ENCODE measurements around the gene EIF3A. TPM values are rescaled to one million over a fixed set of nuclear protein-coding genes. Genes with fewer than 3 reads are reported as not detected.

Gene EIF3A
- total and polyA plus RNA-seq, 4 donors = 27.5 to 88.9 (median 47.6) TPM

- no peak for DNase-seq (ENCODE audit: low spot score)
- 83% methylated on average over 7 of the region's 7 CpGs for WGBS
- no peak for TF ChIP-seq RAD21 (IDR thresholded peaks at IDR 0.05)
- no peak for TF ChIP-seq GABPA (IDR thresholded peaks at IDR 0.05 in 1 of 2, conservative IDR thresholded peaks at IDR 0.05 in 1 of 2)
- no peak for TF ChIP-seq ZBTB33 (IDR thresholded peaks at IDR 0.05)
- TF ChIP-seq HNF4A (conservative IDR thresholded peaks at IDR 0.05) = no peak
- no peak for TF ChIP-seq RXRA (IDR thresholded peaks at IDR 0.05)
- no peak for TF ChIP-seq REST (IDR thresholded peaks at IDR 0.05)
- no peak for TF ChIP-seq YY1 (IDR thresholded peaks at IDR 0.05)
- no peak overlapping the region for H3K27ac ChIP-seq (ENCODE audit: low read depth in 1 of 2, low read length in 2 of 2)
- H3K27me3 ChIP-seq (ENCODE audit: control insufficient read depth in 4 of 4, insufficient read depth in 4 of 4, low read length in 3 of 4) = no peaks in the 10 kb centered on the region
- peaks cover 4 to 28% (median 25%) of the 10 kb centered on the region in 4 donors for H3K36me3 ChIP-seq (ENCODE audit: control insufficient read depth in 4 of 4, insufficient read depth in 3 of 4, low read depth in 1 of 4, low read length in 3 of 4)
- peaks cover 7 to 17% (median 12%) of the 10 kb centered on the region in 4 donors for H3K4me1 ChIP-seq (ENCODE audit: control insufficient read depth in 4 of 4, insufficient read depth in 4 of 4, low read length in 3 of 4)
- no peak overlapping the region for H3K4me3 ChIP-seq (ENCODE audit: low read depth in 1 of 3, low read length in 3 of 3)
- no peaks in the 10 kb centered on the region for H3K9me3 ChIP-seq (ENCODE audit: control insufficient read depth in 4 of 4, low read length in 3 of 4)
- no peak overlapping the region for H3K9ac ChIP-seq (ENCODE audit: low read depth in 1 of 2, low read length in 2 of 2)
Observed at GRCh38 chr10:119031496-119032059, 49.0 kb downstream of the EIF3A start.

GRCh38 chr10:119030421-119031250 lies 50.0 kb downstream of the EIF3A start:
- no peak overlapping the region for H3K9ac ChIP-seq (ENCODE audit: low read depth in 1 of 2, low read length in 2 of 2)
- DNase-seq (ENCODE audit: low spot score) = peak; percentile 55
- H3K27me3 ChIP-seq (ENCODE audit: control insufficient read depth in 4 of 4, insufficient read depth in 4 of 4, low read length in 3 of 4) = no peaks in the 10 kb centered on the region
- H3K4me1 ChIP-seq (ENCODE audit: control insufficient read depth in 4 of 4, insufficient read depth in 4 of 4, low read length in 3 of 4) = peaks cover 7 to 17% (median 12%) of the 10 kb centered on the region in 4 donors
- H3K9me3 ChIP-seq (ENCODE audit: control insufficient read depth in 4 of 4, low read length in 3 of 4) = no peaks in the 10 kb centered on the region
- H3K36me3 ChIP-seq (ENCODE audit: control insufficient read depth in 4 of 4, insufficient read depth in 3 of 4, low read depth in 1 of 4, low read length in 3 of 4) = peaks cover 4 to 21% (median 16%) of the 10 kb centered on the region in 4 donors
- WGBS = 9% methylated on average over 65 of the region's 65 CpGs
- H3K27ac ChIP-seq (ENCODE audit: low read depth in 1 of 2, low read length in 2 of 2) = no peak overlapping the region
- H3K4me3 ChIP-seq (ENCODE audit: low read depth in 1 of 3, low read length in 3 of 3) = peak overlapping the region in 1 of 3 donors; percentile 66
- no peak for TF ChIP-seq GABPA (IDR thresholded peaks at IDR 0.05 in 1 of 2, conservative IDR thresholded peaks at IDR 0.05 in 1 of 2)
- no peak for TF ChIP-seq FOXA1 (IDR thresholded peaks at IDR 0.05)
- no peak for TF ChIP-seq NR2F2 (IDR thresholded peaks at IDR 0.05)
- TF ChIP-seq EGR1 (IDR thresholded peaks at IDR 0.05; ENCODE audit: low read depth in 2 of 2) = no peak
- TF ChIP-seq ZBTB33 (IDR thresholded peaks at IDR 0.05) = no peak
- no peak for TF ChIP-seq JUND (IDR thresholded peaks at IDR 0.05)
- no peak for TF ChIP-seq RAD21 (IDR thresholded peaks at IDR 0.05)
- TF ChIP-seq YY1 (IDR thresholded peaks at IDR 0.05) = no peak
- TF ChIP-seq CTCF (IDR thresholded peaks at IDR 0.05; ENCODE audit: low read depth, low read length, missing input control) = no peak

All from liver (tissue), 9 donors.